ENCODE results near the gene RBCK1. TPM values are rescaled to one million over a fixed set of nuclear protein-coding genes. Genes with fewer than 3 reads are reported as not detected.
A peak's percentile ranks its signal among the peaks of the same experiment; 100 is the strongest.

The RBCK1 gene
- total and polyA plus RNA-seq, 9 of the 15 experiments (the other 6 are each of a cell fraction or from before 2014, with no cell fraction given) = 5.9 to 59.3 (median 26.5) TPM

GRCh38 chr20:461254-462198 is 53.4 kb downstream of the RBCK1 start (continued):
- TF ChIP-seq CHD1 (IDR thresholded peaks at IDR 0.05; ENCODE audit: low read length) (peak; percentile 91), FOXK1 (CRISPR knock-in tag; IDR thresholded peaks at IDR 0.05; ENCODE audit: borderline replicate concordance) (peak; percentile 53; the same call in 1 of the 2 replicates), MYC (IDR thresholded peaks at IDR 0.05; ENCODE audit: low read depth, low read length) (no peak), MYC (CRISPR knock-in tag; IDR thresholded peaks at IDR 0.05; ENCODE audit: borderline replicate concordance, low read depth) (0 out of 2 replicates have a peak, but pooled peaks have one; percentile 65), ZNF354B (CRISPR knock-in tag; IDR thresholded peaks at IDR 0.05) (no peak)

DNA sequence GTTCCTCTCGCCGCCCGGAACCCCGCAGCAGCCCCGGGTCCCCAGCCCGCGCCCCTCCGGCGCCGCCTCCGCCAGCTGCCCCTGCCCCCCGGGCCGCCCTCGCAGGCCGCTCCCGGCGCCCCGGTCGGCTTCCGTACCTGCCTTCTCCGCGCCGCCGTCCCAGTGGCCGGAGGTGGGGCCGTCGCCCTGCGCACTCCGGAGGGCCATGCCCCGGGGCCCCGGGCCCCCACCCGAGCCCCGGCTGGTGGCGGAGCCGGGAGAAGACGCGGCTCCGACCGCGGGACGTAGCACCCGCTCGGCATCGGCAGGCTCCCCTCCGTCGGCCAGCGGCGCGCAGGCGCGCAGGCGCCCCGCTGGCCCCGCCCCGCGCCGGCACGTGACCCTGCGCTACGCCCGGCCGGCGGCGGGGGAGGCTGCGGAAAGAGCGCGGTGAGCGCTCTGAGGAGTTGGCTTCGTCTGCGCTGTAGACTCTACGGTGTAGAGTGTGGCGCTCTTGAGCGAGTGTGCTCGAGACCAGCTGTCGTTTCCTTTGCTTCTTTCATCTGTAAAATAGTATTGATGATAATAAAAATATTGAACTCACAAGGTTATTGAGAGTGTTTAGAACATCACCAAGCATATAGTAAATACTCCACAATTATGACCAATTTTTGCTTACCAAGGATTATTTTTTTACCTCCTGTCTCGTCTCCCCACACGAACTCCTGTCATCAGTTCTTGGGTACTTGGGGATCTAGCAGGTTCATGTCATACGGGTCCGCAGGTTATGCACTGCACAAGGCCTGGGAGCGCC is 54.3 kb downstream of the RBCK1 start, which contains the start of gene TBC1D20:
Gene TBC1D20 (minus strand): TSS at position 335 of the 793 bp plus-strand sequence. CDS start 128 bp downstream, at position 207.
- ChIA-PET POLR2A (interaction anchor here (0.5 to 1.2 kb wide), 7 partner anchors 11 to 190 kb away, joined by 3 to 8 read pairs (median 3); no protein-coding TSS in a partner anchor), CTCF (ENCODE audit: low intra/inter-chr PET ratio) (no interaction called here)
- DNase-seq (ENCODE audit: extremely low read depth in 1 of 4, low spot score in 3 of 4) (peak; percentile 85 to 90 (median 88)), FAIRE-seq (peak; percentile 94), ATAC-seq (peak; percentile 93)
- Histone ChIP-seq H3K79me2 (ENCODE audit: control insufficient read depth, insufficient read depth, low read length) (peaks cover 49% of the 10 kb centered on the region), H4K20me1 (replicated peaks; ENCODE audit: control insufficient read depth, insufficient read depth, low read length) (peaks cover 16% of the 10 kb centered on the region), H3K4me3 (peak within 1 kb of the TSS; percentile 93), H3K9ac (ENCODE audit: insufficient read depth in 1 of 2, low read depth in 2 of 2, low read length in 2 of 2) (peak within 1 kb of the TSS; percentile 78 to 97), H3K27ac (ENCODE audit: extremely low read depth, low read depth, low read length) (peak within 1 kb of the TSS; percentile 89), H3K36me3 (ENCODE audit: control insufficient read depth, insufficient read depth, low read length) (peaks cover 15% of the 10 kb centered on the region; the same call in 1 of the 3 replicates), H3K9me1 (ENCODE audit: control insufficient read depth, insufficient read depth, low read length) (no peaks in the 10 kb centered on the region), H3K4me1 (replicated peaks in 1 of 2; ENCODE audit: control insufficient read depth in 2 of 2, insufficient read depth in 2 of 2, low read length in 2 of 2) (peaks cover 4 to 21% of the 10 kb centered on the region in 2 experiments; a peak in 4 of 5 replicates), H3K9me3 (replicated peaks; ENCODE audit: control insufficient read depth, insufficient read depth, low read depth, low read length) (no peaks in the 10 kb centered on the region), H2AFZ (ENCODE audit: low read depth, low read length) (peak within 1 kb of the TSS; percentile 98), H3K4me2 (ENCODE audit: insufficient read depth, low read length) (peak within 1 kb of the TSS; percentile 83), H3K27me3 (ENCODE audit: control insufficient read depth in 2 of 2, insufficient read depth in 2 of 2, low read length in 2 of 2) (no peaks in the 10 kb centered on the region)
- in situ Hi-C loops (cut with MboI) (no loop called here), intact Hi-C loops (cut with micrococcal nuclease) (loop anchor here (5.0 kb wide), 1 partner anchor 60 kb away; no protein-coding TSS in a partner anchor)
- BruUV-seq (replicated peaks) = no TSS peak
- WGBS (ENCODE audit: insufficient coverage, low coverage, missing lambda C conversion rate) = under 1% methylated on average over 38 of the region's 80 CpGs
- TF ChIP-seq, protein P1, sequence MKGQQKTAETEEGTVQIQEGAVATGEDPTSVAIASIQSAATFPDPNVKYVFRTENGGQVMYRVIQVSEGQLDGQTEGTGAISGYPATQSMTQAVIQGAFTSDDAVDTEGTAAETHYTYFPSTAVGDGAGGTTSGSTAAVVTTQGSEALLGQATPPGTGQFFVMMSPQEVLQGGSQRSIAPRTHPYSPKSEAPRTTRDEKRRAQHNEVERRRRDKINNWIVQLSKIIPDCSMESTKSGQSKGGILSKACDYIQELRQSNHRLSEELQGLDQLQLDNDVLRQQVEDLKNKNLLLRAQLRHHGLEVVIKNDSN (CRISPR knock-in tag; IDR thresholded peaks at IDR 0.05) = peak; percentile 85
- TF ChIP-seq SMC3 (conservative IDR thresholded peaks at IDR 0.05; ENCODE audit: insufficient read depth, low read depth, low read length) (no peak), FOXM1 (IDR thresholded peaks at IDR 0.05; ENCODE audit: low read depth) (no peak), FOXM1 (CRISPR knock-in tag; IDR thresholded peaks at IDR 0.05; ENCODE audit: low read depth) (no peak), TBP (optimal IDR thresholded peaks at IDR 0.05; ENCODE audit: low read depth, low read length) (peak; percentile 84), HINFP (tag; conservative IDR thresholded peaks at IDR 0.05; ENCODE audit: low read depth) (no peak)
- TF ChIP-seq, protein P2, sequence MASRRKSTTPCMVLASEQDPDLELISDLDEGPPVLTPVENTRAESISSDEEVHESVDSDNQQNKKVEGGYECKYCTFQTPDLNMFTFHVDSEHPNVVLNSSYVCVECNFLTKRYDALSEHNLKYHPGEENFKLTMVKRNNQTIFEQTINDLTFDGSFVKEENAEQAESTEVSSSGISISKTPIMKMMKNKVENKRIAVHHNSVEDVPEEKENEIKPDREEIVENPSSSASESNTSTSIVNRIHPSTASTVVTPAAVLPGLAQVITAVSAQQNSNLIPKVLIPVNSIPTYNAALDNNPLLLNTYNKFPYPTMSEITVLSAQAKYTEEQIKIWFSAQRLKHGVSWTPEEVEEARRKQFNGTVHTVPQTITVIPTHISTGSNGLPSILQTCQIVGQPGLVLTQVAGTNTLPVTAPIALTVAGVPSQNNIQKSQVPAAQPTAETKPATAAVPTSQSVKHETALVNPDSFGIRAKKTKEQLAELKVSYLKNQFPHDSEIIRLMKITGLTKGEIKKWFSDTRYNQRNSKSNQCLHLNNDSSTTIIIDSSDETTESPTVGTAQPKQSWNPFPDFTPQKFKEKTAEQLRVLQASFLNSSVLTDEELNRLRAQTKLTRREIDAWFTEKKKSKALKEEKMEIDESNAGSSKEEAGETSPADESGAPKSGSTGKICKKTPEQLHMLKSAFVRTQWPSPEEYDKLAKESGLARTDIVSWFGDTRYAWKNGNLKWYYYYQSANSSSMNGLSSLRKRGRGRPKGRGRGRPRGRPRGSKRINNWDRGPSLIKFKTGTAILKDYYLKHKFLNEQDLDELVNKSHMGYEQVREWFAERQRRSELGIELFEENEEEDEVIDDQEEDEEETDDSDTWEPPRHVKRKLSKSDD (conservative IDR thresholded peaks at IDR 0.05; ENCODE audit: low read length) = 0 out of 2 replicates have a peak, but pooled peaks have one; percentile 9
